Natural killer cell (primary cell): ENCODE results near the gene BCL11B. TPM values are rescaled to one million over a fixed set of nuclear protein-coding genes. Genes with fewer than 3 reads are reported as not detected.

Source experiments
- ATAC-seq, 3 donors: fragments of 150-1000 bp in 2 of 3; fragments of 200-7000 bp in 1 of 3; cut with Tn5 transposase; 1 replicate in 1 of 3; 2 replicates in 2 of 3; pipeline ENCODE4 v1.10.0; 2021; ENCODE audit warnings: mild to moderate bottlenecking in 2 of 3, moderate library complexity in 2 of 3
- DNase-seq, 2 donors: peaks; one replicate each; pipeline versions ENCODE4 v3.0.0 to v3.0.0-alpha.2; 2013 to 2021; ENCODE audit warnings: mixed read lengths in 1 of 2
- H3K27ac ChIP-seq: one replicate; pipeline ENCODE4 v1.5.1; 2013; ENCODE audit warnings: mild to moderate bottlenecking, low read length
- H3K27me3 ChIP-seq: one replicate; pipeline ENCODE4 v1.6.1; 2013; ENCODE audit warnings: low read length; ENCODE audit not compliant: control insufficient read depth, insufficient read depth
- H3K36me3 ChIP-seq: one replicate; pipeline ENCODE4 v1.6.1; 2013; ENCODE audit warnings: low read length; ENCODE audit not compliant: control insufficient read depth, insufficient read depth
- H3K4me1 ChIP-seq: one replicate; pipeline ENCODE4 v1.6.1; 2013; ENCODE audit warnings: low read length; ENCODE audit not compliant: control insufficient read depth, insufficient read depth
- H3K4me3 ChIP-seq: one replicate; pipeline ENCODE4 v1.5.1; 2013; ENCODE audit warnings: low read length
- H3K9me3 ChIP-seq: one replicate; pipeline ENCODE4 v1.6.1; 2013; ENCODE audit warnings: low read length; ENCODE audit not compliant: control insufficient read depth, insufficient read depth
- H3K27ac Mint-ChIP-seq, 2 donors: one replicate each; pipeline ENCODE4 v1.8.0; 2022; ENCODE audit warnings: mild to moderate bottlenecking in 2 of 2, mixed read lengths in 2 of 2, moderate library complexity in 1 of 2
- H3K27me3 Mint-ChIP-seq, 2 donors: one replicate each; pipeline ENCODE4 v1.8.0; 2022; ENCODE audit warnings: low read depth in 2 of 2, mixed read lengths in 2 of 2
- H3K36me3 Mint-ChIP-seq: one replicate; pipeline ENCODE4 v1.8.0; 2022; ENCODE audit warnings: mixed read lengths
- H3K4me1 Mint-ChIP-seq, 2 donors: one replicate each; pipeline ENCODE4 v1.8.0; 2022; ENCODE audit warnings: mixed read lengths in 2 of 2
- H3K4me3 Mint-ChIP-seq: one replicate; pipeline ENCODE4 v1.8.0; 2022; ENCODE audit warnings: mild to moderate bottlenecking, moderate library complexity, mixed read lengths
- H3K9me3 Mint-ChIP-seq, 2 donors: one replicate each; pipeline ENCODE4 v1.8.0; 2022; ENCODE audit warnings: mixed read lengths in 2 of 2
- WGBS: methylation state at CpG from one replicate; pipeline ENCODE4 v1.1.7; 2013; ENCODE audit warnings: missing lambda C conversion rate; ENCODE audit not compliant: insufficient coverage; 5-methylcytosine and 5-hydroxymethylcytosine counted together
- intact Hi-C: fragments of 100-400 bp; cut with micrococcal nuclease; formaldehyde crosslinking; loops from one replicate; pipeline ENCODE4 v1.14.2; 2022
- total RNA-seq, 4 donors: library from RNA; stranded (reverse); fragments of 120-200 nt in 1 of 4; gene quantifications; one replicate each; pipeline versions ENCODE4 v1.2.3 to v1.2.4, GENCODE V29; 2013 to 2022
- TF ChIP-seq, protein P1 (sequence below): fragments of 200-600 bp; IDR thresholded peaks from one replicate; pipeline ENCODE4 v1.8.0; 2022; ENCODE audit warnings: antibody characterized with exemption

The BCL11B gene
- total RNA-seq, 3 donors from 2014 or later (not counting 1 experiment from before 2014, with no cell fraction given) = 43.5 to 61.5 (median 56.2) TPM

DNA sequence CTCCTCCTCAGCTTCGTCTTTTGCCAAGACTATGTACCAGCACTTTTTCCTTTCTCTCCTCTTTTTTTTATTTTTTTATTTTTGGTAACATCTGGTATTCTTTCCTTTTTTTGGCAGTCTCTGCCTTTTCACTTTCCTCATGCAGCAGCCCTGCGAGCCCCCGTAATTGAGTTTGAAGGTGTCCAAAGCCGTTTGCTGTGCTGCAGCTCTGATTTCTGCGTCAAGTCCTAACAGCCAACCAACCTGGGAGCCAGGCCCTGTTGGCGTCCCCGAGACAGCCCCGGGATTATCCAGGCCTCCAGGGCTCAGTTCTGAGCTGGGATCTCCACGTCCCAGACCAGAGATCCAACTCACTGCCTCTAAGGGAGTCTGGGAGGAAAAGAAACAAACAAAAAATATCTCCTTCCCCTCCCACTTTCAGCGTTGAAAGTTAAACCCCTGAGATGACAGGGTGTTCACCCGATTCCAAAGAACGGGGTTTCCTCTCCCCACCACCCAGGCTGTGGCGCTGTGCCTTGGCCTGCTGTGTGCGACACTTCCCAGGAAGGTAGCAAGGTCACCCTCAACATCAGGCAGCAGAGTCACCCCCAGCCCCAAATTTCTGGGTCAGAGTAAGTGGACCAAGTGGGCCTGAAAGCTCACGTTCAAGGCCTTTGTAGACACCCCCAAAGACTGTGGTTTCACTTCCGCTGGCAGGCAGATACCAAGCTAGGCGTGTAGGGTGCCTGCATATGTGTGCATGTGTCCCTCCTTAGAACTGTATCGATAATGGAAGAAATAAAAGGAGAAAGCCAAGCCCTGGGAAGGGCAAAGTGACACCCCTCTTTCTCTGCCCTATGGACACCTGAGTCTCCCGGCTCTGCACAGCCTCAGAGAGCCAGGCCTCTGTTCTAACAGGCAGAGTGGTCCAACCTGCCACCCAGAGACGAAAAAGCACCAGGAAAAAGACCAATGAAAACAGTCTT, 11.1 kb downstream of the BCL11B start:
- H3K36me3 Mint-ChIP-seq = no peaks in the 10 kb centered on the region
- H3K9me3 Mint-ChIP-seq = no peaks in the 10 kb centered on the region
- Histone ChIP-seq H3K4me1 (peaks cover 81% of the 10 kb centered on the region), H3K27me3 (no peaks in the 10 kb centered on the region), H3K9me3 (no peaks in the 10 kb centered on the region), H3K27ac (peak overlapping the region; percentile 82), H3K36me3 (peaks cover 11% of the 10 kb centered on the region), H3K4me3 (peak overlapping the region; percentile 15)
- peak overlapping the region; percentile 93 to 97 for H3K27ac Mint-ChIP-seq
- ATAC-seq (peak; percentile 71 to 80 (median 77)), DNase-seq (peak; percentile 46 to 87)
- H3K4me3 Mint-ChIP-seq = peak overlapping the region; percentile 88
- intact Hi-C loops = loop anchor here (2.0 kb wide), 1 partner anchor 30 kb away; no protein-coding TSS in a partner anchor
- TF ChIP-seq, protein P1, sequence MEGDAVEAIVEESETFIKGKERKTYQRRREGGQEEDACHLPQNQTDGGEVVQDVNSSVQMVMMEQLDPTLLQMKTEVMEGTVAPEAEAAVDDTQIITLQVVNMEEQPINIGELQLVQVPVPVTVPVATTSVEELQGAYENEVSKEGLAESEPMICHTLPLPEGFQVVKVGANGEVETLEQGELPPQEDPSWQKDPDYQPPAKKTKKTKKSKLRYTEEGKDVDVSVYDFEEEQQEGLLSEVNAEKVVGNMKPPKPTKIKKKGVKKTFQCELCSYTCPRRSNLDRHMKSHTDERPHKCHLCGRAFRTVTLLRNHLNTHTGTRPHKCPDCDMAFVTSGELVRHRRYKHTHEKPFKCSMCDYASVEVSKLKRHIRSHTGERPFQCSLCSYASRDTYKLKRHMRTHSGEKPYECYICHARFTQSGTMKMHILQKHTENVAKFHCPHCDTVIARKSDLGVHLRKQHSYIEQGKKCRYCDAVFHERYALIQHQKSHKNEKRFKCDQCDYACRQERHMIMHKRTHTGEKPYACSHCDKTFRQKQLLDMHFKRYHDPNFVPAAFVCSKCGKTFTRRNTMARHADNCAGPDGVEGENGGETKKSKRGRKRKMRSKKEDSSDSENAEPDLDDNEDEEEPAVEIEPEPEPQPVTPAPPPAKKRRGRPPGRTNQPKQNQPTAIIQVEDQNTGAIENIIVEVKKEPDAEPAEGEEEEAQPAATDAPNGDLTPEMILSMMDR = no peak
- peaks cover 82 to 97% of the 10 kb centered on the region in 2 donors for H3K4me1 Mint-ChIP-seq
- 43% methylated on average over 20 of the region's 20 CpGs for WGBS
- no peaks in the 10 kb centered on the region for H3K27me3 Mint-ChIP-seq

DNA sequence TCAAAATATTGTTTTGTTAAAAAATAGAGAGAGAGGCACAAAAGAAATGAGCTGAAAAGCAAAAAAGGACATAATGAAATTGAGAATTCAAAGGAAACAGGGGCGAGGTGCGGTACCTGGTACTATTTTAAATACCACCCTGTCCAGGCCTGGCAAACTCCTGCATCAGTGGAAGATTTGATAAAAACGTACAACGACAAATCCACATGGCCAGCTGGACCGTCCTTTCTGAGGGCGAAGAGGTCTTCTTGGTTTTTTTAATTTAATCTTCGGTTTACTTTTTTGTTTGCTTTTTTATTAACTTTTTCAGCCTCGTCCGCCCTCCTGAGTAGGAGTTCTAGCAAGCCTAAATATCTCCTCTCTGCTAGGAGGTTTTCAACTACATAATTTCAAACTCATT, 11.9 kb downstream of the BCL11B start:
- peak in 1 of 2 donors; percentile 49 for DNase-seq
- no peaks in the 10 kb centered on the region for H3K27me3 ChIP-seq
- H3K4me3 Mint-ChIP-seq = peak overlapping the region; percentile 88
- no peaks in the 10 kb centered on the region for H3K27me3 Mint-ChIP-seq
- no peak for ATAC-seq
- 79% methylated on average over 9 of the region's 9 CpGs for WGBS
- peak overlapping the region; percentile 82 for H3K27ac ChIP-seq
- H3K4me3 ChIP-seq = no peak overlapping the region
- TF ChIP-seq, protein P1 = no peak
- H3K4me1 ChIP-seq = peaks cover 82% of the 10 kb centered on the region
- no peaks in the 10 kb centered on the region for H3K9me3 Mint-ChIP-seq
- peaks cover 77 to 93% of the 10 kb centered on the region in 2 donors for H3K4me1 Mint-ChIP-seq
- H3K27ac Mint-ChIP-seq = peak overlapping the region; percentile 93 to 97
- no peaks in the 10 kb centered on the region for H3K9me3 ChIP-seq
- H3K36me3 Mint-ChIP-seq = no peaks in the 10 kb centered on the region
- peaks cover 15% of the 10 kb centered on the region for H3K36me3 ChIP-seq
- intact Hi-C loops = loop anchor here (2.0 kb wide), 1 partner anchor 29 kb away; no protein-coding TSS in a partner anchor

GRCh38 chr14:99258876-99259726, 12.9 kb downstream of the BCL11B start:
- peaks cover 17% of the 10 kb centered on the region for H3K36me3 ChIP-seq
- TF ChIP-seq, protein P1 = no peak
- no peaks in the 10 kb centered on the region for H3K27me3 Mint-ChIP-seq
- no peak overlapping the region for H3K4me3 ChIP-seq
- H3K27ac ChIP-seq = peak overlapping the region; percentile 82
- no peaks in the 10 kb centered on the region for H3K27me3 ChIP-seq
- intact Hi-C loops = no loop called here
- H3K27ac Mint-ChIP-seq = peak overlapping the region; percentile 93 to 97
- H3K4me1 Mint-ChIP-seq = peaks cover 73 to 87% of the 10 kb centered on the region in 2 donors
- no peaks in the 10 kb centered on the region for H3K9me3 Mint-ChIP-seq
- H3K36me3 Mint-ChIP-seq = no peaks in the 10 kb centered on the region
- peak in 1 of 3 donors; percentile 13 for ATAC-seq
- H3K9me3 ChIP-seq = no peaks in the 10 kb centered on the region
- peaks cover 82% of the 10 kb centered on the region for H3K4me1 ChIP-seq
- H3K4me3 Mint-ChIP-seq = peak overlapping the region; percentile 88
- DNase-seq = peak in 1 of 2 donors; percentile 91
- WGBS = 70% methylated on average over 26 of the region's 27 CpGs
